Prostate gland (tissue), 2 donors: Measurements from ENCODE around the gene SRGAP3. TPM values are rescaled to one million over a fixed set of nuclear protein-coding genes. Genes with fewer than 3 reads are reported as not detected.

ENCODE experiments used
- DNase-seq: peaks from one replicate; pipeline ENCODE4 v3.0.0-alpha.2; 2019; ENCODE audit warnings: low spot score
- H3K27ac ChIP-seq, 2 donors: fragments of 200-600 bp; sonication (generic); 2 replicates each; pipeline ENCODE4 v1.5.1; 2017 to 2019
- H3K27me3 ChIP-seq: fragments of 200-600 bp; sonication (generic); replicated peaks from 2 replicates; pipeline ENCODE4 v1.5.1; 2019; ENCODE audit not compliant: insufficient read depth
- H3K36me3 ChIP-seq, 2 donors: fragments of 200-600 bp; sonication (generic); 1 replicate in 1 of 2; 2 replicates in 1 of 2; pipeline versions ENCODE4 v1.5.1 to v1.8.1; 2017 to 2019
- H3K4me1 ChIP-seq: fragments of 200-600 bp; sonication (generic); replicated peaks from 2 replicates; pipeline ENCODE4 v1.5.1; 2019
- H3K4me3 ChIP-seq, 2 donors: fragments of 200-600 bp; sonication (generic); 2 replicates each; pipeline ENCODE4 v1.5.1; 2017 to 2019
- H3K9me3 ChIP-seq: fragments of 200-600 bp; sonication (generic); 2 replicates; pipeline ENCODE4 v1.5.1; 2017
- POLR2A ChIP-seq: fragments of 450-650 bp; IDR thresholded peaks from one replicate; pipeline ENCODE4 v1.6.1; 2016; ENCODE audit warnings: antibody characterized with exemption, mild to moderate bottlenecking
- POLR2AphosphoS5 ChIP-seq: sonication (generic); formaldehyde crosslinking; IDR thresholded peaks from one replicate; pipeline ENCODE4 v1.6.1; 2017; ENCODE audit warnings: antibody characterized with exemption
- WGBS: methylation state at CpG from one replicate; pipeline ENCODE4 v1.1.5; 2018; 5-methylcytosine and 5-hydroxymethylcytosine counted together
- intact Hi-C: fragments of 100-400 bp; cut with DNase I; formaldehyde crosslinking; loops from one replicate; pipeline ENCODE4 v1.14.2; 2022
- total RNA-seq, 2 donors: library from RNA; depleted of rRNA; stranded (reverse); fragments of >200 nt; gene quantifications; one replicate each; pipeline ENCODE4 v1.1.0, GENCODE V29; 2016
- TF ChIP-seq, protein P1 (sequence below), 4 experiments: fragments of 200-600 bp in 2 of 4; fragments of 450-650 bp in 2 of 4; sonication (generic) in 2 of 4; IDR thresholded peaks; 1 replicate in 3 of 4; 2 replicates in 1 of 4; pipeline ENCODE4 v1.5.1; 2016 to 2019; ENCODE audit warnings: antibody characterized with exemption in 4 of 4, mild to moderate bottlenecking in 2 of 4, moderate library complexity in 2 of 4

Gene SRGAP3
- total RNA-seq, 2 donors from 2014 or later: 23.6 to 50.3 TPM

DNA sequence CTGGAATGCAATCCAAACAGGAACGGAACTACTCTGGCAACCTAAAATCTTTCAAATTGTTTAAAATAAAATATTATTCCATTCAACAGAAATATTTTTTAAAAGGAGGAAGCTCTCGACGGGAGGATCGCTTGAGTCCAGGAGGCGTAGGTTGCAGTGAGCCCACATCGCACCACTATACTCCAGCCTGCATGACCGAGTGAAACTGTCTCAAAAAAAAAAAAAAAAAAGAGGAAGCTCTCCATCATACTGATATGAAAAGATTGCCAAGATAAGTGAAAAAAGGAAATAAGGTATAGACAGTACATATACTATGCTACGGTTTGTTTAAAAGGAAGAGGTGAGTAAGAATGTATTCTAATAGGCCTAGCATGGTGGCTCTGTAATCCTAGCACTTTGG lies 289.8 kb downstream of the SRGAP3 start:
- Histone ChIP-seq H3K27me3 (no peaks in the 10 kb centered on the region), H3K36me3 (no peaks in the 10 kb centered on the region), H3K9me3 (no peaks in the 10 kb centered on the region), H3K4me1 (peaks cover 9% of the 10 kb centered on the region), H3K27ac (no peak overlapping the region), H3K4me3 (no peak overlapping the region)
- no peak for DNase-seq
- intact Hi-C loops: no loop called here
- TF ChIP-seq, protein P1, sequence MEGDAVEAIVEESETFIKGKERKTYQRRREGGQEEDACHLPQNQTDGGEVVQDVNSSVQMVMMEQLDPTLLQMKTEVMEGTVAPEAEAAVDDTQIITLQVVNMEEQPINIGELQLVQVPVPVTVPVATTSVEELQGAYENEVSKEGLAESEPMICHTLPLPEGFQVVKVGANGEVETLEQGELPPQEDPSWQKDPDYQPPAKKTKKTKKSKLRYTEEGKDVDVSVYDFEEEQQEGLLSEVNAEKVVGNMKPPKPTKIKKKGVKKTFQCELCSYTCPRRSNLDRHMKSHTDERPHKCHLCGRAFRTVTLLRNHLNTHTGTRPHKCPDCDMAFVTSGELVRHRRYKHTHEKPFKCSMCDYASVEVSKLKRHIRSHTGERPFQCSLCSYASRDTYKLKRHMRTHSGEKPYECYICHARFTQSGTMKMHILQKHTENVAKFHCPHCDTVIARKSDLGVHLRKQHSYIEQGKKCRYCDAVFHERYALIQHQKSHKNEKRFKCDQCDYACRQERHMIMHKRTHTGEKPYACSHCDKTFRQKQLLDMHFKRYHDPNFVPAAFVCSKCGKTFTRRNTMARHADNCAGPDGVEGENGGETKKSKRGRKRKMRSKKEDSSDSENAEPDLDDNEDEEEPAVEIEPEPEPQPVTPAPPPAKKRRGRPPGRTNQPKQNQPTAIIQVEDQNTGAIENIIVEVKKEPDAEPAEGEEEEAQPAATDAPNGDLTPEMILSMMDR (IDR thresholded peaks at IDR 0.05): no peak
- TF ChIP-seq POLR2A (no peak), POLR2AphosphoS5 (no peak)
- 85% methylated on average over 8 of the region's 8 CpGs for WGBS

DNA sequence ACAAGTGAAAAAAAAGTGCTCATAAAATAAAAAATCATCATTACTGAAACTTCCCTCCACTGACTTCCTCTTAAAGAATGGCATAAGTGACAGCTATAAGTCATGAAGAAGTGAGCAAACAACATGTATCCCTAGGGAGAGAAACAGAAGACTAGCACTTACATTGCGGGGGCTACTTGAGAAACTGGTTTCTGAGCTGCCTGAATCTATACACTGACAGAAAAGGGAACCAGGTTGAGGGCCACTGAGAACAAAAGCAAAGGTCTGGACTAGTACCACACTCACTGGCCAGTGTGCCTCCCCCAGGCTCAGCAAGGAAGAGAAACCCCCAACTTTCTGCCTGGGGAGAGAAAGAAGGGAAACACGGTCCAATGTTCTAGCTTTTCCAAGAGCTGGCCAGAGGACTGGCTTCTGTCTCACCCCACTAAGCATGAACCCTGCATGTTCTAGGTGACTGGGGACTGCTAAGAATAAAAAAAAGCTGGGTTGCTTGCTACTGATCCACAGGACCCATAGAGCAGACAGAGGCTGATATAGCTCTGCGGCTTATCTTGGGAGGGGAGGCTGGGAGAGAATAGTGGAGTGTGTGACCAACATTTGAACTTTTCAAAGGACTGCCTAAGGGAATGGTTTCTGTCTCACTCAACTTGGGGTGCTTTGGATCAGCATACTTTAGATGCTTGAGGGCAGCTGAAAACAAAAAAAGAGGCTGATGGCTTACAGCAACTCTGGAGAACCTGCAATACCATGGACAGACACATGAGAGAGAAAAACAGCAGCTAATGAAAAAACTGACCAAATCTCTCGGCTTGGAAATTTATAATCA lies 294.3 kb downstream of the SRGAP3 start:
- intact Hi-C loops: no loop called here
- Histone ChIP-seq H3K4me1 (no peaks in the 10 kb centered on the region), H3K4me3 (no peak overlapping the region), H3K27me3 (no peaks in the 10 kb centered on the region), H3K27ac (no peak overlapping the region), H3K36me3 (no peaks in the 10 kb centered on the region), H3K9me3 (no peaks in the 10 kb centered on the region)
- DNase-seq: no peak
- WGBS: 81% methylated on average over 4 of the region's 4 CpGs
- TF ChIP-seq POLR2AphosphoS5 (no peak), POLR2A (no peak)
- TF ChIP-seq, protein P1 (IDR thresholded peaks at IDR 0.05): no peak

DNA sequence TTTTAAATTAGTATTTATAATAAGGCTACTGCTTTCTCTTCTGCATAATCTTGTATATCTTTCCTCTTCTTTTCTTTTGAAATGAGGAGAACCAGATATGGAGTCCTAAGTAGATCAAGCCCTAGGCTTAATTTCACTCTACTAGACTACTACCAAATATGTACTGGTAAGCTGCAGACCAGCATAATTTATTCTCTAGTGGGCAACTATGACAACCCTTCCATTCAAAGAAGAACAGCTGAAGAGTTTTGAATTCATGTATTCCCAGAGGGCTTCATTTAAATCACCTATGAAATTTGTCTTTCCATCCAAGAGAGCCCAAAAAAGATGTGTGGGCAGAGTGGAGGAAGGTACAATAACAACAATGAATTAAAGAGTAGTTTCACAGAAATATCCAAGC lies 296.1 kb downstream of the SRGAP3 start:
- no peaks in the 10 kb centered on the region for H3K4me1 ChIP-seq
- TF ChIP-seq POLR2A: no peak
- TF ChIP-seq POLR2AphosphoS5: no peak
- TF ChIP-seq, protein P1 (IDR thresholded peaks at IDR 0.05): no peak
- no peaks in the 10 kb centered on the region for H3K9me3 ChIP-seq
- DNase-seq: no peak
- H3K27ac ChIP-seq: no peak overlapping the region
- no peaks in the 10 kb centered on the region for H3K27me3 ChIP-seq
- H3K4me3 ChIP-seq: no peak overlapping the region
- intact Hi-C loops: no loop called here
- no peaks in the 10 kb centered on the region for H3K36me3 ChIP-seq

DNA sequence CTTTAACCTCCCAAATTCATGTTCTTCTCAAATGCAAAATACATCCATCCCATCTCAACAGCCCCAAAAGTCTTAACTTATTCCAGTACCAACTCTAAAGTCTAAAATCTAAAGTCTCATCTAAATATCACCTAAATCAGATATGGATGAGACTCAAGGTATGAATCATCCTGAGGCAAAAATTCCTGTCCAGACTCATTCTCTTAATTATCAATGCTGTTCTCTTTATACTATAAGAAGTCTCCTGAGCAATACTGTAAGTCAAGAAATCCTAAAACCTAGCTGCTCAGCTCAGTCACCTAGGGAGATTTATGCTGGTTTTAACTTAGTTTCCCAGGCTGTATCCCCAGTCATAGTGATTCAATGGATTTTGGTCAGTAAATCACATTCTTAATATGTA lies 297.3 kb downstream of the SRGAP3 start:
- no peaks in the 10 kb centered on the region for H3K27me3 ChIP-seq
- no peak for TF ChIP-seq POLR2A
- no peak for TF ChIP-seq POLR2AphosphoS5
- TF ChIP-seq, protein P1 (IDR thresholded peaks at IDR 0.05): no peak
- no peaks in the 10 kb centered on the region for H3K9me3 ChIP-seq
- H3K27ac ChIP-seq: no peak overlapping the region
- H3K4me3 ChIP-seq: no peak overlapping the region
- H3K4me1 ChIP-seq: no peaks in the 10 kb centered on the region
- no peak for DNase-seq
- intact Hi-C loops: no loop called here
- H3K36me3 ChIP-seq: no peaks in the 10 kb centered on the region
